DOHH2 (cell line): Measurements from ENCODE around the gene CNKSR2.

Source experiments
- EZH2phosphoT487 ChIP-seq: fragments of 200-600 bp; sonication (generic); IDR thresholded peaks from 2 replicates; pipeline ENCODE4 v1.6.1; 2017; ENCODE audit warnings: borderline replicate concordance, mild to moderate bottlenecking, antibody characterized with exemption, low read length, moderate library complexity, mixed read lengths
- TF ChIP-seq, protein P1 (sequence below): fragments of 200-600 bp; sonication (generic); IDR thresholded peaks from one replicate; pipeline ENCODE4 v1.5.1; 2014; ENCODE audit warnings: antibody characterized with exemption, mild to moderate bottlenecking, low read depth, low read length; ENCODE audit not compliant: poor library complexity, severe bottlenecking

GRCh38 chrX:21660156-21660555, 285.9 kb downstream of the CNKSR2 start:
- TF ChIP-seq EZH2phosphoT487 = no peak
- TF ChIP-seq, protein P1, sequence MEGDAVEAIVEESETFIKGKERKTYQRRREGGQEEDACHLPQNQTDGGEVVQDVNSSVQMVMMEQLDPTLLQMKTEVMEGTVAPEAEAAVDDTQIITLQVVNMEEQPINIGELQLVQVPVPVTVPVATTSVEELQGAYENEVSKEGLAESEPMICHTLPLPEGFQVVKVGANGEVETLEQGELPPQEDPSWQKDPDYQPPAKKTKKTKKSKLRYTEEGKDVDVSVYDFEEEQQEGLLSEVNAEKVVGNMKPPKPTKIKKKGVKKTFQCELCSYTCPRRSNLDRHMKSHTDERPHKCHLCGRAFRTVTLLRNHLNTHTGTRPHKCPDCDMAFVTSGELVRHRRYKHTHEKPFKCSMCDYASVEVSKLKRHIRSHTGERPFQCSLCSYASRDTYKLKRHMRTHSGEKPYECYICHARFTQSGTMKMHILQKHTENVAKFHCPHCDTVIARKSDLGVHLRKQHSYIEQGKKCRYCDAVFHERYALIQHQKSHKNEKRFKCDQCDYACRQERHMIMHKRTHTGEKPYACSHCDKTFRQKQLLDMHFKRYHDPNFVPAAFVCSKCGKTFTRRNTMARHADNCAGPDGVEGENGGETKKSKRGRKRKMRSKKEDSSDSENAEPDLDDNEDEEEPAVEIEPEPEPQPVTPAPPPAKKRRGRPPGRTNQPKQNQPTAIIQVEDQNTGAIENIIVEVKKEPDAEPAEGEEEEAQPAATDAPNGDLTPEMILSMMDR = no peak
